ENCODE results near the gene NEU2.
"Not testable (repeated sequence)": the region's sequence is repeated elsewhere in the genome, so short reads cannot be mapped to it uniquely, and the experiment has no call there.

Gene NEU2

DNA sequence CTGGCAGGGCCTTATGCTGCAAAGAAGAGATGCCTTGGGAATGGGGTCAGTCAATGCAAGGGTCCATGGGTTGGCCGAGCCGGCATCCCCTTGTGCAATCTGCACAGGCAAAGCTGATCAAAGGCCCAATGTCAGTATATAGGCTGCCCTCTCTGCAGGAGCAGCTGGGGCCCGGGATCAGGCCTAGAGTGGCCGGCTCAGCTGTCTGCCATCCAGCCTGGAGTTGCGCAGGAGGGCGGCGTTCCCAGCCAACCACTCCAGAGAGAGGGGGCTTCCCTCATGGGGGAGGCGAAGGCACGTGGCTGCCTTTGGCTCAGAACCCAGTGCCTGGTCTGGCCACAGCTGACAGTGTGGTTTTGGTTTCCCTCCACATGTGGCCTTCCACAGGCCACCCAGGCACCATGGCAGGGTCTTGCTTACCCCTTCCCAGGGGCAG, 31.5 kb downstream of the NEU2 start:
- no peaks in the 10 kb centered on the region for H3K27me3 ChIP-seq (ENCODE audit: control insufficient read depth, low read length)
- H3K4me3 ChIP-seq (ENCODE audit: low read length) = peak overlapping the region; percentile 98
- H3K27ac ChIP-seq (ENCODE audit: low read depth, low read length) = no peak overlapping the region
- peaks cover 70% of the 10 kb centered on the region for H3K4me1 ChIP-seq (ENCODE audit: control insufficient read depth, low read length)
- H3K79me2 ChIP-seq (ENCODE audit: control insufficient read depth, low read length) = peaks cover 81% of the 10 kb centered on the region
- peaks cover 12% of the 10 kb centered on the region for H3F3A ChIP-seq (ENCODE audit: control insufficient read depth, insufficient read depth)
- H3K4me2 ChIP-seq (ENCODE audit: low read length) = peak overlapping the region; percentile 90
- no peaks in the 10 kb centered on the region for H3K9me2 ChIP-seq (replicated peaks; ENCODE audit: control insufficient read depth, low read length)
- H3K9me3 ChIP-seq (ENCODE audit: control insufficient read depth, insufficient read depth, low read length) = no peaks in the 10 kb centered on the region
- peaks cover 25% of the 10 kb centered on the region for H4K20me1 ChIP-seq (ENCODE audit: control insufficient read depth, insufficient read depth, low read depth, low read length)
- no peak for TF ChIP-seq EZH2phosphoT487 (IDR thresholded peaks at IDR 0.05; ENCODE audit: borderline replicate concordance, low read length)
- TF ChIP-seq, protein P1, sequence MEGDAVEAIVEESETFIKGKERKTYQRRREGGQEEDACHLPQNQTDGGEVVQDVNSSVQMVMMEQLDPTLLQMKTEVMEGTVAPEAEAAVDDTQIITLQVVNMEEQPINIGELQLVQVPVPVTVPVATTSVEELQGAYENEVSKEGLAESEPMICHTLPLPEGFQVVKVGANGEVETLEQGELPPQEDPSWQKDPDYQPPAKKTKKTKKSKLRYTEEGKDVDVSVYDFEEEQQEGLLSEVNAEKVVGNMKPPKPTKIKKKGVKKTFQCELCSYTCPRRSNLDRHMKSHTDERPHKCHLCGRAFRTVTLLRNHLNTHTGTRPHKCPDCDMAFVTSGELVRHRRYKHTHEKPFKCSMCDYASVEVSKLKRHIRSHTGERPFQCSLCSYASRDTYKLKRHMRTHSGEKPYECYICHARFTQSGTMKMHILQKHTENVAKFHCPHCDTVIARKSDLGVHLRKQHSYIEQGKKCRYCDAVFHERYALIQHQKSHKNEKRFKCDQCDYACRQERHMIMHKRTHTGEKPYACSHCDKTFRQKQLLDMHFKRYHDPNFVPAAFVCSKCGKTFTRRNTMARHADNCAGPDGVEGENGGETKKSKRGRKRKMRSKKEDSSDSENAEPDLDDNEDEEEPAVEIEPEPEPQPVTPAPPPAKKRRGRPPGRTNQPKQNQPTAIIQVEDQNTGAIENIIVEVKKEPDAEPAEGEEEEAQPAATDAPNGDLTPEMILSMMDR (IDR thresholded peaks at IDR 0.05; ENCODE audit: low read depth, low read length, poor library complexity, severe bottlenecking) = no peak
- H3K36me3 ChIP-seq (ENCODE audit: control insufficient read depth, low read length) = peaks cover 57% of the 10 kb centered on the region

DNA sequence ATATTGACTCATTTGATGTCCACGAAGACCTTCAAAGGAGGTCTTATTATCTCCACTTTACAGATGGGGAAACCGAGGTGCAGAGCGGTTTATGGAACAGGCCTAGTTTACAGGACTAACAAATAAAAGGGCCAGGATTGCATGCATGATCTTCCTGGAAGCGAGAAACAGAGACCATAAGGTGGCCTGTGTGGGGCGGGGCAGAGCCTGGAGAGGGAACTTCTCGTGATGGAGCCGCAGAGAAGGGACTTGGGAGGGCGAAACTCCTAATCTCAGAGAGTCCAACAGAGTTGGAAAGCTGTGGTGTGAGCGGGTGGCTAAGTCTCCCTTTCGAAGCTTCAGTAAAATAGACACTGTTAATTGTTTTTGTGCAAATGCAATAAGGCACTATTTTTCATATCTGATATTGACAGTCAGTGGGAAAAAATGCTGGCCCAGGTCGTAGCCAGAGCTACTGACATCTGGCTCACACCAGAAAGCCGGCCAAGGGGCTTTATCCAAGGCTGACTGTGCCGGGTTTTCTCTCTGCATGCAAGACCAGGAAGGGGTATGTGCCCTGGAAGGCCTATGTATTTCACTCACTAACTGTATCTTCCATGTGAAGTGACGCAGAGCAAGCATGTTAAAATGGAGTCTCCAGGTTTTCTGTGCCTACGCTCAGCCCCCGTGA, 32.2 kb downstream of the NEU2 start:
- Histone ChIP-seq H3K9me2 (replicated peaks; ENCODE audit: control insufficient read depth, low read length) (no peaks in the 10 kb centered on the region), H3K79me2 (ENCODE audit: control insufficient read depth, low read length) (peaks cover 88% of the 10 kb centered on the region), H3K9me3 (ENCODE audit: control insufficient read depth, insufficient read depth, low read length) (no peaks in the 10 kb centered on the region), H4K20me1 (ENCODE audit: control insufficient read depth, insufficient read depth, low read depth, low read length) (peaks cover 25% of the 10 kb centered on the region), H3K4me3 (ENCODE audit: low read length) (no peak overlapping the region), H3K4me2 (ENCODE audit: low read length) (no peak overlapping the region), H3K4me1 (ENCODE audit: control insufficient read depth, low read length) (peaks cover 70% of the 10 kb centered on the region), H3F3A (ENCODE audit: control insufficient read depth, insufficient read depth) (peaks cover 12% of the 10 kb centered on the region), H3K27ac (ENCODE audit: low read depth, low read length) (no peak overlapping the region), H3K27me3 (ENCODE audit: control insufficient read depth, low read length) (no peaks in the 10 kb centered on the region), H3K36me3 (ENCODE audit: control insufficient read depth, low read length) (peaks cover 57% of the 10 kb centered on the region)
- TF ChIP-seq, protein P1 (IDR thresholded peaks at IDR 0.05; ENCODE audit: low read depth, low read length, poor library complexity, severe bottlenecking) = no peak
- no peak for TF ChIP-seq EZH2phosphoT487 (IDR thresholded peaks at IDR 0.05; ENCODE audit: borderline replicate concordance, low read length)

DNA sequence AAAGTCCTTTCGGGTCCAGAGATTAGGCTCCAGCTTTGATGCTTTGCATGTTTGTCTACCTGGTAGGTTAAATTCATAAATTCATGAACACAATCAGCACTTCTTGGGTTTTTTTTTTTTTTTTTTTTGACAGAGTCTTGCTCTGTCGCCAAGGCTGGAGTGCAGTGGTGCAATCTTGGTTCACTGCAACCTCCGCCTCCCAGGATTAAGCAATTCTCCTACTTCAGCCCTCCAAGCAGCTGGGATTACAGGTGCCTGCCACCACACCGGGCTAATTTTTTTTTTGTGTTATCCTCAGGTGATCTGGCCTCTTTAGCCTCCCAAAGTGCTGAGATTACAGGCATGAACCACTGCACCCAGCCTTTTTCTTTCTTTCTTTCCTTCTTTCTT, 32.7 kb downstream of the NEU2 start:
- peaks cover 12% of the 10 kb centered on the region for H3F3A ChIP-seq (ENCODE audit: control insufficient read depth, insufficient read depth)
- H3K9me2 ChIP-seq (replicated peaks; ENCODE audit: control insufficient read depth, low read length); H3K27ac ChIP-seq (ENCODE audit: low read depth, low read length); H3K27me3 ChIP-seq (ENCODE audit: control insufficient read depth, low read length); H3K4me3 ChIP-seq (ENCODE audit: low read length); H3K4me2 ChIP-seq (ENCODE audit: low read length); H3K9me3 ChIP-seq (ENCODE audit: control insufficient read depth, insufficient read depth, low read length): not testable (repeated sequence)
- peaks cover 93% of the 10 kb centered on the region for H3K79me2 ChIP-seq (ENCODE audit: control insufficient read depth, low read length)
- peaks cover 58% of the 10 kb centered on the region for H3K36me3 ChIP-seq (ENCODE audit: control insufficient read depth, low read length)
- H3K4me1 ChIP-seq (ENCODE audit: control insufficient read depth, low read length) = peaks cover 69% of the 10 kb centered on the region
- H4K20me1 ChIP-seq (ENCODE audit: control insufficient read depth, insufficient read depth, low read depth, low read length) = peaks cover 25% of the 10 kb centered on the region

DNA sequence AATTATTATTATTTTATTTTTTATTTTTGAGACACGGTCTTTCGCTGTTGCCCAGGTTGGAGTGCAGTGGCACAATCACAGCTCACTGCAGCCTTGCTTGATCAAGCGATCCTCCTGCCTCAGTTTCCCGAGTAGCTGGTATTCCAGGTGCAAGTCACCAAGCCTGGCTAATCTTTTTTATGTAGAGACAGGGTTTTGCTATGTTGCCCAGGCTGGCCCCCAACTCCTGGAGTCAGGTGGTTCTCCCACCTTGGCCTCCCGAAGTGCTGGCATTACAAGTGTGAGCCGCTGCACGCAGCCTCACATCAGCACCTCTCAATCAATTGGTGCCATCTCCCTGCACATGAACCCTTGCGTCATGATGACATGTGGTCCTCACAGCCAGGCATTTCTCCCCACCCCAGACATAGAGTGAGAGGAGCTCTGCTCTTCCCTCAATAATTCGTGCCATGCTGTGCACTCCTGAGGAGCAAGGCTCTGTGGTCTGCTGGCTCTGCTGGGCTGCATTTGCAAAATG, 33.5 kb downstream of the NEU2 start:
- peaks cover 25% of the 10 kb centered on the region for H4K20me1 ChIP-seq (ENCODE audit: control insufficient read depth, insufficient read depth, low read depth, low read length)
- H3K27me3 ChIP-seq (ENCODE audit: control insufficient read depth, low read length) = no peaks in the 10 kb centered on the region
- no peak overlapping the region for H3K4me3 ChIP-seq (ENCODE audit: low read length)
- no peak overlapping the region for H3K4me2 ChIP-seq (ENCODE audit: low read length)
- no peak overlapping the region for H3K27ac ChIP-seq (ENCODE audit: low read depth, low read length)
- TF ChIP-seq, protein P1 (IDR thresholded peaks at IDR 0.05; ENCODE audit: low read depth, low read length, poor library complexity, severe bottlenecking) = no peak
- no peak for TF ChIP-seq EZH2phosphoT487 (IDR thresholded peaks at IDR 0.05; ENCODE audit: borderline replicate concordance, low read length)
- H3K4me1 ChIP-seq (ENCODE audit: control insufficient read depth, low read length) = peaks cover 74% of the 10 kb centered on the region
- peaks cover 93% of the 10 kb centered on the region for H3K79me2 ChIP-seq (ENCODE audit: control insufficient read depth, low read length)
- H3K9me3 ChIP-seq (ENCODE audit: control insufficient read depth, insufficient read depth, low read length) = 0 out of 2 replicates have a peak, but pooled peaks cover 3% of the 10 kb centered on the region
- peaks cover 60% of the 10 kb centered on the region for H3K36me3 ChIP-seq (ENCODE audit: control insufficient read depth, low read length)
- peaks cover 7% of the 10 kb centered on the region for H3F3A ChIP-seq (ENCODE audit: control insufficient read depth, insufficient read depth)
- no peaks in the 10 kb centered on the region for H3K9me2 ChIP-seq (replicated peaks; ENCODE audit: control insufficient read depth, low read length)
